ENCODE results near the gene VPS13C. TPM values are rescaled to one million over a fixed set of nuclear protein-coding genes. Genes with fewer than 3 reads are reported as not detected.

Gene VPS13C
- total and polyA plus RNA-seq, 7 donors: 7.1 to 34.1 (median 24.8) TPM

GRCh38 chr15:61997786-61998185 is 62.5 kb downstream of the VPS13C start:
- DNase-seq (no peak), ATAC-seq (no peak)
- Histone ChIP-seq H3K36me3 (ENCODE audit: insufficient read depth in 1 of 2, low read depth in 1 of 2) (peaks cover 3 to 27% of the 10 kb centered on the region in 2 donors), H3K4me1 (no peaks in the 10 kb centered on the region), H3K9me3 (no peaks in the 10 kb centered on the region), H3K27me3 (ENCODE audit: insufficient read depth in 3 of 3, low read length in 2 of 3) (no peaks in the 10 kb centered on the region), H3K4me3 (no peak overlapping the region), H3K27ac (no peak overlapping the region)
- intact Hi-C loops (cut with DNase I): no loop called here
- TF ChIP-seq CTCF (IDR thresholded peaks at IDR 0.05): no peak
- WGBS, 3 donors: 77 to 89% (median 82%) methylated on average over 1 of the region's 1 CpG

- TF ChIP-seq CTCF (IDR thresholded peaks at IDR 0.05): no peak
- Histone ChIP-seq H3K36me3 (ENCODE audit: insufficient read depth in 1 of 2, low read depth in 1 of 2) (peaks cover 3 to 39% of the 10 kb centered on the region in 2 donors), H3K4me1 (no peaks in the 10 kb centered on the region), H3K27ac (no peak overlapping the region), H3K4me3 (no peak overlapping the region), H3K9me3 (no peaks in the 10 kb centered on the region), H3K27me3 (ENCODE audit: insufficient read depth in 3 of 3, low read length in 2 of 3) (no peaks in the 10 kb centered on the region)
- ATAC-seq (no peak), DNase-seq (no peak)
- 88 to 96% (median 89%) methylated on average over 4 of the region's 4 CpGs for WGBS, 3 donors
- intact Hi-C loops (cut with DNase I): no loop called here
These were observed 64.1 kb downstream of the VPS13C start for GRCh38 chr15:61996056-61996635.

- Histone ChIP-seq H3K27me3 (ENCODE audit: insufficient read depth in 3 of 3, low read length in 2 of 3) (no peaks in the 10 kb centered on the region), H3K4me1 (no peaks in the 10 kb centered on the region), H3K4me3 (no peak overlapping the region), H3K27ac (no peak overlapping the region), H3K9me3 (no peaks in the 10 kb centered on the region), H3K36me3 (ENCODE audit: insufficient read depth in 1 of 2, low read depth in 1 of 2) (peaks cover 3 to 45% of the 10 kb centered on the region in 2 donors)
- 92 to 97% (median 94%) methylated on average over 1 of the region's 1 CpG for WGBS, 3 donors
- no peak for ATAC-seq
- intact Hi-C loops (cut with DNase I): no loop called here
- no peak for TF ChIP-seq CTCF (IDR thresholded peaks at IDR 0.05)
- no peak for DNase-seq
These were observed 66.0 kb downstream of the VPS13C start for GRCh38 chr15:61994216-61994615.

GRCh38 chr15:61992518-61992917 is 67.7 kb downstream of the VPS13C start:
- no peak for TF ChIP-seq CTCF (IDR thresholded peaks at IDR 0.05)
- H3K36me3 ChIP-seq (ENCODE audit: insufficient read depth in 1 of 2, low read depth in 1 of 2): peaks cover 3 to 47% of the 10 kb centered on the region in 2 donors
- no peaks in the 10 kb centered on the region for H3K9me3 ChIP-seq
- no peak overlapping the region for H3K4me3 ChIP-seq
- DNase-seq (no peak), ATAC-seq (no peak)
- H3K4me1 ChIP-seq: no peaks in the 10 kb centered on the region
- no peaks in the 10 kb centered on the region for H3K27me3 ChIP-seq (ENCODE audit: insufficient read depth in 3 of 3, low read length in 2 of 3)
- intact Hi-C loops (cut with DNase I): no loop called here
- no peak overlapping the region for H3K27ac ChIP-seq

- 71 to 85% (median 76%) methylated on average over 5 of the region's 5 CpGs for WGBS, 3 donors
- ATAC-seq: no peak
- peaks cover 0 to 47% of the 10 kb centered on the region in 2 donors for H3K36me3 ChIP-seq (ENCODE audit: insufficient read depth in 1 of 2, low read depth in 1 of 2)
These were observed 70.6 kb downstream of the VPS13C start for GRCh38 chr15:61989667-61990066.

More at GRCh38 chr15:61989667-61990066, 70.6 kb downstream of the VPS13C start:
- no peak for TF ChIP-seq CTCF (IDR thresholded peaks at IDR 0.05)
- no peaks in the 10 kb centered on the region for H3K4me1 ChIP-seq
- no peak for DNase-seq
- intact Hi-C loops (cut with DNase I): no loop called here
- no peak overlapping the region for H3K4me3 ChIP-seq
- H3K27me3 ChIP-seq (ENCODE audit: insufficient read depth in 3 of 3, low read length in 2 of 3): no peaks in the 10 kb centered on the region
- H3K27ac ChIP-seq: no peak overlapping the region
- no peaks in the 10 kb centered on the region for H3K9me3 ChIP-seq

Measured in psoas muscle (tissue), 8 donors.